ENCODE measurements around the gene DCAF7.

The DCAF7 gene

GRCh38 chr17:63621229-63621683 lies 71.0 kb downstream of the DCAF7 start:
- in situ Hi-C loops (cut with MboI; ENCODE audit: low pct_unique_long_range_greater_than_20kb, low sequenced_read_pairs), result loop anchor here (25.0 kb wide), 1 partner anchor 184 kb away; the partner anchor contains the start of gene CYB561
- DNase-seq, result no peak

GRCh38 chr17:63621684-63622573 lies 71.7 kb downstream of the DCAF7 start, which contains the start of gene MAP3K3:
MAP3K3 (plus strand) TSS chr17:63622417; CDS start chr17:63622760, 343 bp downstream.
- in situ Hi-C loops (cut with MboI; ENCODE audit: low pct_unique_long_range_greater_than_20kb, low sequenced_read_pairs), result loop anchor here (25.0 kb wide), 1 partner anchor 185 kb away; the partner anchor contains the start of gene CYB561
- DNase-seq, result peak; percentile 100

GRCh38 chr17:63622574-63623390 lies 72.5 kb downstream of the DCAF7 start:
- peak; percentile 74 for DNase-seq
- in situ Hi-C loops (cut with MboI; ENCODE audit: low pct_unique_long_range_greater_than_20kb, low sequenced_read_pairs), result loop anchor here (25.0 kb wide), 1 partner anchor 185 kb away; the partner anchor contains the start of gene CYB561

- in situ Hi-C loops (cut with MboI; ENCODE audit: low pct_unique_long_range_greater_than_20kb, low sequenced_read_pairs), result loop anchor here (25.0 kb wide), 1 partner anchor 187 kb away; the partner anchor contains the start of gene CYB561
- peak; percentile 24 for DNase-seq
Measured at GRCh38 chr17:63623786-63624530, 73.7 kb downstream of the DCAF7 start.

GRCh38 chr17:63624531-63624880 lies 74.2 kb downstream of the DCAF7 start:
- DNase-seq, result no peak
- in situ Hi-C loops (cut with MboI; ENCODE audit: low pct_unique_long_range_greater_than_20kb, low sequenced_read_pairs), result loop anchor here (25.0 kb wide), 1 partner anchor 187 kb away; the partner anchor contains the start of gene CYB561

GRCh38 chr17:63626551-63627180 lies 76.4 kb downstream of the DCAF7 start:
- DNase-seq, result peak; percentile 35
- in situ Hi-C loops (cut with MboI; ENCODE audit: low pct_unique_long_range_greater_than_20kb, low sequenced_read_pairs), result no loop called here

- in situ Hi-C loops (cut with MboI; ENCODE audit: low pct_unique_long_range_greater_than_20kb, low sequenced_read_pairs), result no loop called here
Measured at GRCh38 chr17:63629627-63630026, 79.3 kb downstream of the DCAF7 start.

GRCh38 chr17:63631062-63631461 lies 80.8 kb downstream of the DCAF7 start:
- in situ Hi-C loops (cut with MboI; ENCODE audit: low pct_unique_long_range_greater_than_20kb, low sequenced_read_pairs), result no loop called here
- DNase-seq, result no peak

More at GRCh38 chr17:63629627-63630026, 79.3 kb downstream of the DCAF7 start:
- no peak for DNase-seq

GRCh38 chr17:63631626-63632025 lies 81.3 kb downstream of the DCAF7 start:
- in situ Hi-C loops (cut with MboI; ENCODE audit: low pct_unique_long_range_greater_than_20kb, low sequenced_read_pairs), result no loop called here
- DNase-seq, result peak; percentile 19

GRCh38 chr17:63633742-63634141 lies 83.5 kb downstream of the DCAF7 start:
- in situ Hi-C loops (cut with MboI; ENCODE audit: low pct_unique_long_range_greater_than_20kb, low sequenced_read_pairs), result no loop called here
- DNase-seq, result no peak

GRCh38 chr17:63634163-63634562 lies 83.9 kb downstream of the DCAF7 start:
- in situ Hi-C loops (cut with MboI; ENCODE audit: low pct_unique_long_range_greater_than_20kb, low sequenced_read_pairs), result no loop called here
- peak; percentile 79 for DNase-seq

GRCh38 chr17:63634816-63635215 lies 84.5 kb downstream of the DCAF7 start:
- no peak for DNase-seq
- in situ Hi-C loops (cut with MboI; ENCODE audit: low pct_unique_long_range_greater_than_20kb, low sequenced_read_pairs), result no loop called here

GRCh38 chr17:63635290-63635689 lies 85.0 kb downstream of the DCAF7 start:
- no peak for DNase-seq
- in situ Hi-C loops (cut with MboI; ENCODE audit: low pct_unique_long_range_greater_than_20kb, low sequenced_read_pairs), result no loop called here

GRCh38 chr17:63635787-63636186 lies 85.5 kb downstream of the DCAF7 start:
- in situ Hi-C loops (cut with MboI; ENCODE audit: low pct_unique_long_range_greater_than_20kb, low sequenced_read_pairs), result no loop called here
- no peak for DNase-seq

GRCh38 chr17:63639125-63639524 lies 88.8 kb downstream of the DCAF7 start:
- in situ Hi-C loops (cut with MboI; ENCODE audit: low pct_unique_long_range_greater_than_20kb, low sequenced_read_pairs), result no loop called here
- DNase-seq, result no peak

GRCh38 chr17:63640038-63640437 lies 89.8 kb downstream of the DCAF7 start:
- DNase-seq, result no peak
- in situ Hi-C loops (cut with MboI; ENCODE audit: low pct_unique_long_range_greater_than_20kb, low sequenced_read_pairs), result no loop called here

- in situ Hi-C loops (cut with MboI; ENCODE audit: low pct_unique_long_range_greater_than_20kb, low sequenced_read_pairs), result no loop called here
Measured at GRCh38 chr17:63641692-63642448, 91.6 kb downstream of the DCAF7 start.

More at GRCh38 chr17:63641692-63642448, 91.6 kb downstream of the DCAF7 start:
- peak; percentile 85 for DNase-seq

All from KBM-7 (cell line).